HepG2 (cell line): Measurements from ENCODE around the gene XRCC1. TPM values are rescaled to one million over a fixed set of nuclear protein-coding genes. Genes with fewer than 3 reads are reported as not detected.

ENCODE experiments used
- ATF3 ChIP-seq: sonication (generic); formaldehyde crosslinking; IDR thresholded peaks from 2 replicates; pipeline ENCODE4 v1.4.0; 2020; ENCODE audit warnings: missing genetic modification reagents
- CCAR2 ChIP-seq: fragments of 200-400 bp; formaldehyde crosslinking; optimal IDR thresholded peaks from 2 replicates; pipeline ENCODE3; 2018; ENCODE audit warnings: low read depth, mild to moderate bottlenecking, low read length, moderate library complexity
- HNRNPL ChIP-seq: fragments of 200-400 bp; formaldehyde crosslinking; IDR thresholded peaks from 2 replicates; pipeline ENCODE4 v1.6.1; 2017; ENCODE audit warnings: mild to moderate bottlenecking, low read depth, low read length
- MAF1 ChIP-seq: sonication (generic); formaldehyde crosslinking; IDR thresholded peaks from 2 replicates; pipeline ENCODE4 v1.5.0; 2020; ENCODE audit warnings: missing genetic modification reagents, borderline replicate concordance
- MEIS2 ChIP-seq: sonication (generic); formaldehyde crosslinking; IDR thresholded peaks from 2 replicates; pipeline ENCODE4 v1.9.0; 2021; ENCODE audit warnings: mild to moderate bottlenecking, missing genetic modification reagents
- MYNN ChIP-seq: sonication (generic); formaldehyde crosslinking; IDR thresholded peaks from 2 replicates; pipeline ENCODE4 v1.4.0; 2020; ENCODE audit warnings: mild to moderate bottlenecking, low read depth, missing genetic modification reagents
- NFIC ChIP-seq: IDR thresholded peaks from 2 replicates; pipeline ENCODE4 v1.6.1; 2012; ENCODE audit warnings: mild to moderate bottlenecking, low read length, inconsistent platforms
- PLSCR1 ChIP-seq: sonication (generic); formaldehyde crosslinking; IDR thresholded peaks from 2 replicates; pipeline ENCODE4 v1.5.0; 2020; ENCODE audit warnings: missing genetic modification reagents, mild to moderate bottlenecking, borderline replicate concordance
- RFX5 ChIP-seq: IDR thresholded peaks from 2 replicates; pipeline ENCODE4 v1.6.1; 2011; ENCODE audit warnings: low read depth, low read length, improper control_type of control experiment
- ZBTB14 ChIP-seq: sonication (generic); formaldehyde crosslinking; IDR thresholded peaks from 2 replicates; pipeline ENCODE4 v1.4.0; 2020; ENCODE audit warnings: missing genetic modification reagents
- ZNF605 ChIP-seq: sonication (generic); formaldehyde crosslinking; IDR thresholded peaks from 2 replicates; pipeline ENCODE4 v1.8.0; 2022; ENCODE audit warnings: mild to moderate bottlenecking, missing genetic modification reagents
- ZNF770 ChIP-seq: sonication (generic); formaldehyde crosslinking; IDR thresholded peaks from 2 replicates; pipeline ENCODE4 v1.5.0; 2020; ENCODE audit warnings: mild to moderate bottlenecking, missing genetic modification reagents
- polyA plus RNA-seq, 8 experiments: library from polyadenylated mRNA; depleted of rRNA in 3 of 8; stranded (reverse) in 7 of 8; unstranded in 1 of 8; fragments of >200 nt; fragmentation: Illumina TruSeq in 4 of 8; extraction: Trizol in 4 of 8; gene quantifications; 2 replicates each; pipeline versions ENCODE4 v1.2.1 to v1.2.3, GENCODE V29; 2011 to 2016; ENCODE audit warnings: low read depth in 4 of 8, missing spikeins in 1 of 8, mixed read lengths in 1 of 8; ENCODE audit not compliant: insufficient read depth in 1 of 8
- total RNA-seq, 5 experiments: library from RNA; depleted of rRNA; stranded (reverse); fragments of >200 nt; fragmentation: Illumina TruSeq; extraction: Trizol; gene quantifications; 2 replicates each; pipeline ENCODE4 v1.2.3, GENCODE V29; 2016; ENCODE audit warnings: low read depth in 1 of 5
- TF ChIP-seq, protein P1 (sequence below): sonication (generic); formaldehyde crosslinking; IDR thresholded peaks from 2 replicates; pipeline ENCODE4 v1.5.0; 2020; ENCODE audit warnings: mild to moderate bottlenecking, low read depth, missing genetic modification reagents, borderline replicate concordance
- TF ChIP-seq, protein P2 (sequence below): conservative IDR thresholded peaks from 2 replicates; pipeline ENCODE4 v1.6.1; 2018; ENCODE audit warnings: missing genetic modification reagents
- TF ChIP-seq, protein P3 (sequence below): sonication (generic); formaldehyde crosslinking; IDR thresholded peaks from 2 replicates; pipeline ENCODE4 v1.4.0; 2020; ENCODE audit warnings: mild to moderate bottlenecking, missing genetic modification reagents

Gene XRCC1
- total and polyA plus RNA-seq, 2 of the 13 experiments (the other 11 are each of a cell fraction or from before 2014, with no cell fraction given): 24.7 to 26.3 TPM

DNA sequence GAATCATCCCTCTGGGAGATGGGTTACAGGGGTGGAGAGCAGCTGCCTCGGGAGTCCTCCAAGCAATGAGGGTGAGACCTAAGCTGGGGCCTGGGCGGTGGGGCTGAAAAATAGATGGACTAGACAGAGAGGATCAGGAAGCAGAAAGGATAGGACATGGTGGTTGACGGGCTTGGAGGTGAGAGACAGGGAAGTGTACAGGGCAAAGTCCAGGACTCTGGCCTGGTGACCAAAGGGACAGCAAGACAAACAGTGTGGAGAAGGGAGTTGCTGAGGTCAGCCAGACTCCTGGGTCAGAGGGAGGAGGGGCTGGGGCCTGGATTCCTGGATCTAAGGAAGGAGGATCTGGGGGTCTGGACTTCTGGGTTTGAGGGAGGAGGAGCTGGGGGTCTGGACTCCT lies 76.3 kb downstream of the XRCC1 start (continued):
- TF ChIP-seq, protein P1, sequence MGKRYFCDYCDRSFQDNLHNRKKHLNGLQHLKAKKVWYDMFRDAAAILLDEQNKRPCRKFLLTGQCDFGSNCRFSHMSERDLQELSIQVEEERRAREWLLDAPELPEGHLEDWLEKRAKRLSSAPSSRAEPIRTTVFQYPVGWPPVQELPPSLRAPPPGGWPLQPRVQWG (CRISPR knock-in tag): no peak
- TF ChIP-seq CCAR2 (no peak), MYNN (CRISPR knock-in tag) (no peak), MEIS2 (peak; percentile 58; the same call in 1 of the 2 replicates), NFIC (no peak), ATF3 (CRISPR knock-in tag) (no peak), HNRNPL (no peak), MAF1 (CRISPR knock-in tag) (no peak), ZNF770 (CRISPR knock-in tag) (no peak), ZNF605 (peak; percentile 66; the same call in 1 of the 2 replicates), PLSCR1 (CRISPR knock-in tag) (no peak), RFX5 (no peak), ZBTB14 (no peak)
- TF ChIP-seq, protein P2, sequence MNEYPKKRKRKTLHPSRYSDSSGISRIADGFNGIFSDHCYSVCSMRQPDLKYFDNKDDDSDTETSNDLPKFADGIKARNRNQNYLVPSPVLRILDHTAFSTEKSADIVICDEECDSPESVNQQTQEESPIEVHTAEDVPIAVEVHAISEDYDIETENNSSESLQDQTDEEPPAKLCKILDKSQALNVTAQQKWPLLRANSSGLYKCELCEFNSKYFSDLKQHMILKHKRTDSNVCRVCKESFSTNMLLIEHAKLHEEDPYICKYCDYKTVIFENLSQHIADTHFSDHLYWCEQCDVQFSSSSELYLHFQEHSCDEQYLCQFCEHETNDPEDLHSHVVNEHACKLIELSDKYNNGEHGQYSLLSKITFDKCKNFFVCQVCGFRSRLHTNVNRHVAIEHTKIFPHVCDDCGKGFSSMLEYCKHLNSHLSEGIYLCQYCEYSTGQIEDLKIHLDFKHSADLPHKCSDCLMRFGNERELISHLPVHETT (CRISPR knock-in tag): no peak
- TF ChIP-seq, protein P3, sequence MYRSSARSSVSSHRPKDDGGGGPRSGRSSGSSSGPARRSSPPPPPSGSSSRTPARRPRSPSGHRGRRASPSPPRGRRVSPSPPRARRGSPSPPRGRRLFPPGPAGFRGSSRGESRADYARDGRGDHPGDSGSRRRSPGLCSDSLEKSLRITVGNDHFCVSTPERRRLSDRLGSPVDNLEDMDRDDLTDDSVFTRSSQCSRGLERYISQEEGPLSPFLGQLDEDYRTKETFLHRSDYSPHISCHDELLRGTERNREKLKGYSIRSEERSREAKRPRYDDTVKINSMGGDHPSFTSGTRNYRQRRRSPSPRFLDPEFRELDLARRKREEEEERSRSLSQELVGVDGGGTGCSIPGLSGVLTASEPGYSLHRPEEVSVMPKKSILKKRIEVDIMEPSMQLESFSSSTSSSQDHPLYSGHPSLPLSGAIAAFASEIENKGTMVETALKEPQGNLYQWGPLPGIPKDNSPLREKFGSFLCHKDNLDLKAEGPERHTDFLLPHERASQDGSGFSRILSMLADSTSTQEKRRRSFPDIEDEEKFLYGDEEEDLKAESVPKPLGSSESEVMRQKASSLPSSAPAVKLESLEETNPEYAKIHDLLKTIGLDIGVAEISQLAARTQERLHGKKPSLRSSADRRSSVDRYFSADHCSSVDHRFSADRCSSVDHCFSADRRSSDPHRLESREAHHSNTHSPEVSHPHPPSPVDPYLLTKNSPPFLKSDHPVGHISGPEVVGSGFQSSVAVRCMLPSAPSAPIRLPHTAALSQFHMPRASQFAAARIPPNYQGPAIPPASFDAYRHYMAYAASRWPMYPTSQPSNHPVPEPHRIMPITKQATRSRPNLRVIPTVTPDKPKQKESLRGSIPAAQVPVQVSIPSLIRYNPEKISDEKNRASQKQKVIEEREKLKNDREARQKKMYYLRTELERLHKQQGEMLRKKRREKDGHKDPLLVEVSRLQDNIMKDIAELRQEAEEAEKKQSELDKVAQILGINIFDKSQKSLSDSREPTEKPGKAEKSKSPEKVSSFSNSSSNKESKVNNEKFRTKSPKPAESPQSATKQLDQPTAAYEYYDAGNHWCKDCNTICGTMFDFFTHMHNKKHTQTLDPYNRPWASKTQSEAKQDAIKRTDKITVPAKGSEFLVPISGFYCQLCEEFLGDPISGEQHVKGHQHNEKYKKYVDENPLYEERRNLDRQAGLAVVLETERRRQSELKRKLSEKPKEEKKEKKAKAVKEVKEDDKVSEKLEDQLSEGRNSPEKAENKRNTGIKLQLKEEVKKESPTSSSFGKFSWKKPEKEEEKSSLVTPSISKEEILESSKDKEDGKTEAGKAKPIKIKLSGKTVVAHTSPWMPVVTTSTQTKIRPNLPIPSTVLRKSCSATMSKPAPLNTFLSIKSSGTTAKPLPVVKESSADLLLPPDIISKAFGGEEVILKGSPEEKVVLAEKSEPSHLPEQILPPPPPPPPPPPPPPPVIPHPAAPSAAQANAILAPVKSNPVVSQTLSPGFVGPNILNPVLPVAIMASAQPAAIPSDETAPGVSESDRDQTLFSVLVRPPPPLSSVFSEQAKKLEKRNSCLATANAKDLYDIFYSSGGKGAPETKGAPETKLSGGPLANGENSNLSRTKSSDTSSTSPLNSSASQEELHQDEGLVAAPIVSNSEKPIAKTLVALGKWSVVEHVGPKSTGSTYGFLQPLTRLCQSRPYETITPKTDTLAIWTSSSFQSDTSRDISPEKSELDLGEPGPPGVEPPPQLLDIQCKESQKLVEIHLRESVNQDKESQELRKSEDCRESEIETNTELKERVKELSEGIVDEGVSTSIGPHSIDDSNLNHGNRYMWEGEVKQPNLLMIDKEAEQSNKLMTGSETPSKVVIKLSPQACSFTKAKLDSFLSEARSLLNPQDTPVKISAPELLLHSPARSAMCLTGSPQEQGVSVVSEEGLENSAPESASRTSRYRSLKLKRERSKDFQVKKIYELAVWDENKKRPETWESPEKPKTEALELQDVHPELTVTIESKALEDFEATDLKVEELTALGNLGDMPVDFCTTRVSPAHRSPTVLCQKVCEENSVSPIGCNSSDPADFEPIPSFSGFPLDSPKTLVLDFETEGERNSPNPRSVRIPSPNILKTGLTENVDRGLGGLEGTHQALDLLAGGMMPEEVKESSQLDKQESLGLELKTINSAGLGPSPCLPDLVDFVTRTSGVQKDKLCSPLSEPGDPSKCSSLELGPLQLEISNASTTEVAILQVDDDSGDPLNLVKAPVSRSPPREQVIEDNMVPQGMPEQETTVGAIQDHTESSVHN (CRISPR knock-in tag): no peak
